Endodermal cell (in vitro differentiated cells): ENCODE results near the gene FYTTD1. TPM values are rescaled to one million over a fixed set of nuclear protein-coding genes. Genes with fewer than 3 reads are reported as not detected.

Experiments
- DNase-seq: peaks from one replicate; pipeline ENCODE4 v3.0.0-alpha.2; 2017
- H3K27ac ChIP-seq: 2 replicates; pipeline ENCODE4 v1.5.1; 2013; ENCODE audit warnings: mild to moderate bottlenecking, low read depth, low read length, moderate library complexity
- H3K27me3 ChIP-seq: 2 replicates; pipeline ENCODE4 v1.6.1; 2013; ENCODE audit warnings: mild to moderate bottlenecking, low read length, moderate library complexity; ENCODE audit not compliant: insufficient read depth, control insufficient read depth, poor library complexity, severe bottlenecking
- H3K36me3 ChIP-seq: 2 replicates; pipeline ENCODE4 v1.7.0; 2013; ENCODE audit warnings: mild to moderate bottlenecking, low read length, moderate library complexity; ENCODE audit not compliant: control insufficient read depth, insufficient read depth
- H3K4me1 ChIP-seq: one replicate; pipeline ENCODE4 v1.7.0; 2013; ENCODE audit warnings: low read length; ENCODE audit not compliant: control insufficient read depth, insufficient read depth
- H3K4me3 ChIP-seq: 2 replicates; pipeline ENCODE4 v1.5.1; 2013; ENCODE audit warnings: mild to moderate bottlenecking, low read length, moderate library complexity
- H3K9ac ChIP-seq: 2 replicates; pipeline ENCODE4 v1.6.1; 2013; ENCODE audit warnings: mild to moderate bottlenecking, low read length, moderate library complexity; ENCODE audit not compliant: poor library complexity, severe bottlenecking; ENCODE audit errors: extremely low read depth
- H3K9me3 ChIP-seq: 2 replicates; pipeline ENCODE4 v1.6.1; 2013; ENCODE audit warnings: mild to moderate bottlenecking, low read length, moderate library complexity; ENCODE audit not compliant: control insufficient read depth
- H3K27ac Mint-ChIP-seq: 2 replicates; pipeline ENCODE4 v1.8.0; 2020; ENCODE audit warnings: mixed read lengths
- H3K27me3 Mint-ChIP-seq: 2 replicates; pipeline ENCODE4 v1.8.0; 2021; ENCODE audit warnings: mild to moderate bottlenecking, mixed read lengths; ENCODE audit not compliant: insufficient read depth
- H3K36me3 Mint-ChIP-seq: 2 replicates; pipeline ENCODE4 v1.8.0; 2020; ENCODE audit warnings: low read depth, mixed read lengths
- H3K4me1 Mint-ChIP-seq: 2 replicates; pipeline ENCODE4 v1.8.0; 2020; ENCODE audit warnings: mixed read lengths
- H3K4me3 Mint-ChIP-seq: 2 replicates; pipeline ENCODE4 v1.8.0; 2020; ENCODE audit warnings: mild to moderate bottlenecking, moderate library complexity, mixed read lengths
- H3K9me3 Mint-ChIP-seq: 2 replicates; pipeline ENCODE4 v1.8.0; 2020; ENCODE audit warnings: mild to moderate bottlenecking, mixed read lengths
- CTCF ChIP-seq: fragments of 200-600 bp; sonication (generic); conservative IDR thresholded peaks from 2 replicates; pipeline ENCODE4 v1.5.0; 2021; ENCODE audit warnings: antibody characterized with exemption, mild to moderate bottlenecking
- whole genome bisulfite sequencing, 2 experiments: methylation state at CpG; one replicate each; pipeline versions ENCODE4 v1.1.5 to v1.1.7; 2013; ENCODE audit warnings: missing lambda C conversion rate in 2 of 2, mixed read lengths in 1 of 2; ENCODE audit not compliant: insufficient coverage in 1 of 2, insufficient read length in 1 of 2; 5-methylcytosine and 5-hydroxymethylcytosine counted together
- total RNA-seq, 2 donors: library from RNA; stranded (reverse); fragmentation: NEBNext Ultra II Directional in 1 of 2; extraction: Animal tissue kit (Norgen Biotek cat#: 25700) in 1 of 2; gene quantifications; 2 replicates in 1 of 2; 3 replicates in 1 of 2; pipeline ENCODE4 v1.2.1, GENCODE V29; 2021

FYTTD1 gene
- total RNA-seq, 2 donors from 2014 or later: 39.0 to 41.5 TPM

- Histone ChIP-seq H3K27ac (no peak overlapping the region), H3K4me3 (no peak overlapping the region), H3K36me3 (peaks cover 90% of the 10 kb centered on the region), H3K4me1 (no peaks in the 10 kb centered on the region), H3K9ac (no peak overlapping the region), H3K27me3 (no peaks in the 10 kb centered on the region), H3K9me3 (no peaks in the 10 kb centered on the region)
- 99 to 100% methylated on average over 1 to 3 of the region's 5 CpGs for WGBS, 2 experiments
- Mint-ChIP-seq H3K27me3 (no peaks in the 10 kb centered on the region), H3K9me3 (no peaks in the 10 kb centered on the region), H3K36me3 (peaks cover 61% of the 10 kb centered on the region), H3K4me1 (no peaks in the 10 kb centered on the region), H3K27ac (no peak overlapping the region), H3K4me3 (no peak overlapping the region)
- no peak for DNase-seq
- no peak for TF ChIP-seq CTCF
Observed at GRCh38 chr3:197835509-197835908, 85.8 kb downstream of the FYTTD1 start.

- no peak overlapping the region for H3K9ac ChIP-seq
- Mint-ChIP-seq H3K9me3 (no peaks in the 10 kb centered on the region), H3K4me3 (no peak overlapping the region), H3K27me3 (no peaks in the 10 kb centered on the region), H3K4me1 (no peaks in the 10 kb centered on the region), H3K36me3 (peaks cover 63% of the 10 kb centered on the region), H3K27ac (no peak overlapping the region)
- no peak for TF ChIP-seq CTCF
- H3K4me1 ChIP-seq: no peaks in the 10 kb centered on the region
- no peaks in the 10 kb centered on the region for H3K27me3 ChIP-seq
- H3K4me3 ChIP-seq: no peak overlapping the region
- H3K9me3 ChIP-seq: no peaks in the 10 kb centered on the region
- DNase-seq: no peak
- H3K27ac ChIP-seq: no peak overlapping the region
- H3K36me3 ChIP-seq: peaks cover 90% of the 10 kb centered on the region
Observed at GRCh38 chr3:197836244-197836643, 86.6 kb downstream of the FYTTD1 start.

Other genes with a start within 250 kb of the FYTTD1 start
- 10 to 100 TPM; 32.5 to 49.0 TPM for gene BDH1, start 193.9 kb upstream of the FYTTD1 start, total RNA-seq
- 10 to 100 TPM; 17.2 to 18.3 TPM for gene RUBCN, start 13.0 kb upstream of the FYTTD1 start, total RNA-seq
- 10 to 100 TPM; 67.1 to 70.2 TPM for gene LRCH3, start 41.4 kb downstream of the FYTTD1 start, total RNA-seq
- gene RPL35A, start 200.3 kb downstream of the FYTTD1 start, total RNA-seq: 1,000 to 10,000 TPM; 1,211 to 1,450 TPM
- gene LMLN, start 210.3 kb downstream of the FYTTD1 start, total RNA-seq: 10 to 100 TPM; 10.0 to 10.5 TPM